LNCAP (cell line): ENCODE measurements around the gene KCNMA1.

Experiments used
- CTCF ChIP-seq: fragments of 450-650 bp; IDR thresholded peaks from 2 replicates; pipeline ENCODE4 v1.5.1; 2017; ENCODE audit warnings: mild to moderate bottlenecking

Gene KCNMA1

DNA sequence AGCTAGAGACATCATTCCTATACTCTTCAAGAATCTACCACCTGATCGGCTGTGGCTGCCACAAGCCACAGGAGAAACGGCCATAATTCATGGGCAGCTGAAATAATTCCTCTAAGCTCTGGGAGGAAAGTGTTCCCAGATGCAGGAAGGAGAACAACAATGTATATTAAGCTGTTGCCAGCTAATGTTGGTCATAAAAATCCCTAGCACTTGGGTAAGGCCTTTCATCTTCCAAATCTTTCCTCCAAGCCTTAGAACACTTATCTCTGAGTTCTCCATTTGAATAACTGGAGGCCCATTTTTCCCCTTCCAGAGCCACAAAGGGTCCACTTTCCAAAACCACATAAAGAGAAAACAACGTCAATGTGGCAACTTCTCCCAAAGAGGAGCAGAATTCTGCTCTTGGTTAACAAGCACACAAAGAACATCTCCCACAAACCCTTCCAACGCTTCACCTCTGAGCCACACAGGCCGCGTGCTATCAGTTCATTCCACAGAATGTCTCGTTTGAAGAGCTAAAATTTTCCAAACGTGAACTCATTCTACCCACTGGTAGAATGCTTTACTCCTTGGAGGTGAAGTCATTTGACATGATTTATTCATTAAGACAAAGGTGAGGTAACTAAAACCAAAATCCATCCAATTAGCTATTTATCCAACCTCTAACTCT lies 11.2 kb downstream of the KCNMA1 start:
- no peak for TF ChIP-seq CTCF

DNA sequence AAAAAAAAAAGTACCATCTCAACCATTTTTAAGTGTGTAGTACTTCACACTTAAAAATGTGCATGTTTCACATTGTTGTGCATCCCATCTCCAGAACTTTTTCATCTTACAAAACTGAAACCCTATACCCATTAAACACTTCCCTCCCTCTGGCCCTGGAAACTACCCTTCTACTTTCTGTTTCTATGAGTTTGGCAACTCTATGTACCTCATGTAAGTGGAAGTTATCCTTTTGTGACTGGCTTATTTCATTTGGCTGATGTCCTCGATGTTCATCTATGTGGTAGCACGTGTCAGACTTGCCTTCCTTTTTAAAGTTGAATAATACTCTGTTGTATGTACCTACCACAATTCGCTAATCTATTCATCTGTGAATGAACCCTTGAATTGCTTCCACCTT lies 12.2 kb downstream of the KCNMA1 start:
- no peak for TF ChIP-seq CTCF

DNA sequence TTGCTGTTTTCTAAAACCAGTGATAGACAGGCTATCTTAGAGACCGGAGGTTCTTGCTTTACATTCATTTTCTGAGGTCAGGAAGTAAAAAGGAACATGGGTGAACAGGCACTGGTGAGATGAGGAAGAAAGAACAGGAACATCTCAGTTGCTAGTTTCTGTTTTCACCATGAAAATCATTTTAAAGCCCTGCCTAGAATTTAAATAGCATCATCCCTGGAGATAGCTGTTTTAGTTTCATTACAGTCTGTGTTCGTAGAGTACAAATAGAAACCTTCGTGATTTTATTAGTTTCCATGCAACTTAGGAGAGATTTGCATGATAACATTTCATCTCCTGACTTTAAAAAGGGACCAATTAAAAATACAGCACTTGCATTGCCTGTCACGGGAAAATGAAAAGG lies 14.7 kb downstream of the KCNMA1 start:
- no peak for TF ChIP-seq CTCF

GRCh38 chr10:77620731-77621130 lies 16.9 kb downstream of the KCNMA1 start:
- TF ChIP-seq CTCF = no peak

GRCh38 chr10:77619964-77620703 lies 17.5 kb downstream of the KCNMA1 start:
- TF ChIP-seq CTCF = no peak

- TF ChIP-seq CTCF = no peak
These were observed 19.5 kb downstream of the KCNMA1 start for GRCh38 chr10:77618117-77618516.

- no peak for TF ChIP-seq CTCF
These were observed 20.8 kb downstream of the KCNMA1 start for GRCh38 chr10:77616766-77617165.
